Fibroblast of upper back skin (primary cell): Measurements from ENCODE around the gene RNU1-3.
A peak's percentile ranks its signal among the peaks of the same experiment; 100 is the strongest.
"Not testable (repeated sequence)": the region's sequence is repeated elsewhere in the genome, so short reads cannot be mapped to it uniquely, and the experiment has no call there.

ENCODE experiments used
- DNase-seq: peaks from one replicate; pipeline ENCODE4 v3.0.0-alpha.2; 2013

Gene RNU1-3

GRCh38 chr1:16636551-16637195, 30.1 kb downstream of the RNU1-3 start:
- DNase-seq: not testable (repeated sequence)

GRCh38 chr1:16635959-16636358, 30.8 kb downstream of the RNU1-3 start:
- DNase-seq: not testable (repeated sequence)

GRCh38 chr1:16633540-16634282, 33.0 kb downstream of the RNU1-3 start:
- DNase-seq: not testable (repeated sequence)

GRCh38 chr1:16632044-16632850, 34.5 kb downstream of the RNU1-3 start:
- not testable (repeated sequence) for DNase-seq

GRCh38 chr1:16631248-16632043, 35.3 kb downstream of the RNU1-3 start:
- no peak for DNase-seq

- DNase-seq: no peak
Observed at GRCh38 chr1:16630661-16631247, 36.0 kb downstream of the RNU1-3 start.

- DNase-seq: not testable (repeated sequence)
Observed at GRCh38 chr1:16629916-16630530, 36.7 kb downstream of the RNU1-3 start.

- DNase-seq: no peak
Observed at GRCh38 chr1:16628361-16629111, 38.2 kb downstream of the RNU1-3 start.

- not testable (repeated sequence) for DNase-seq
Observed at GRCh38 chr1:16626409-16626983, 40.3 kb downstream of the RNU1-3 start.

- no peak for DNase-seq
Observed at GRCh38 chr1:16625497-16626408, 41.0 kb downstream of the RNU1-3 start.

GRCh38 chr1:16623812-16624719, 42.7 kb downstream of the RNU1-3 start:
- not testable (repeated sequence) for DNase-seq

GRCh38 chr1:16623337-16623736, 43.4 kb downstream of the RNU1-3 start:
- peak; percentile 61 for DNase-seq

- not testable (repeated sequence) for DNase-seq
Observed at GRCh38 chr1:16621681-16622315, 45.0 kb downstream of the RNU1-3 start.

- DNase-seq: no peak
Observed at GRCh38 chr1:16621300-16621658, 45.5 kb downstream of the RNU1-3 start.

GRCh38 chr1:16619803-16620501, 46.8 kb downstream of the RNU1-3 start:
- not testable (repeated sequence) for DNase-seq

- no peak for DNase-seq
Observed at GRCh38 chr1:16618719-16619118, 48.0 kb downstream of the RNU1-3 start.
